Uterus (tissue), 2 donors: Measurements from ENCODE around the gene RAP1GDS1.

Experiments
- POLR2A ChIP-seq, 2 donors: fragments of 450-650 bp; IDR thresholded peaks; one replicate each; pipeline ENCODE4 v1.6.1; 2016; ENCODE audit warnings: antibody characterized with exemption in 2 of 2, mild to moderate bottlenecking in 1 of 2, moderate library complexity in 1 of 2
- TF ChIP-seq, protein P1 (sequence below), 4 experiments: fragments of 200-600 bp in 2 of 4; fragments of 450-650 bp in 2 of 4; sonication (generic) in 2 of 4; IDR thresholded peaks; one replicate each; pipeline ENCODE4 v1.5.1; 2016 to 2019; ENCODE audit warnings: antibody characterized with exemption in 4 of 4, mild to moderate bottlenecking in 2 of 4, moderate library complexity in 1 of 4

DNA sequence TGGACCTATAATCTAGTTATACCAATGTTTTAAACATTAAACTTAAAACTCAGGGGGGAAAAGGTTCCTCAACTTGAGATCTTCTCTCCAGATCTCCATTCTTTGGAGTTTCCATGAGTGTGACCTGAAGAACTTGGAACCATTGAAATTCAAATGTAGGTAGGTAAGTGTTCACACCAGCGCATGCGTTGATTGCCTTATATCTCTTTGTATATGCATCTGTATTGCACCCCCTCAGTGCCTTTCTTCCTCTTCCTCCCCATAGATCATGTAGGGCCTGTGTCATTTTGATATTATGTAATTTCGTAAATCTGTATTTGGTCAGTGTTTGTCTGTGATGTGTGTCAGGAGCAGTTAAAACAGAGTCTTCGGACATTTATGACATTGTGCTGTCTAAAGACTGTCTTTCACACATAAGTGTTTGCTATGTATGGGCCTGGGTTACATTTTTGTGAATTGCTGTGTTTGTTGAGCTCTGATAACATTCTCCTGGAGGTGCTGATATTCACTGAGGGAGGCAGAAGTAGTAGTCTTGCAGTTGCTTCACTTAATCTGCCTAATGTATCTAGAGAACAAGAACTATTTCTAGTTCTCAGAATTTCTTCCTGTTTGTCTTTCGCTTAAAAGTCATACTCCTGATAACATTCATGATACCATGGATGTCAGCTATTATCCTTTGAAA is 126.3 kb downstream of the RAP1GDS1 start:
- no peak for TF ChIP-seq POLR2A (IDR thresholded peaks at IDR 0.05)
- TF ChIP-seq, protein P1, sequence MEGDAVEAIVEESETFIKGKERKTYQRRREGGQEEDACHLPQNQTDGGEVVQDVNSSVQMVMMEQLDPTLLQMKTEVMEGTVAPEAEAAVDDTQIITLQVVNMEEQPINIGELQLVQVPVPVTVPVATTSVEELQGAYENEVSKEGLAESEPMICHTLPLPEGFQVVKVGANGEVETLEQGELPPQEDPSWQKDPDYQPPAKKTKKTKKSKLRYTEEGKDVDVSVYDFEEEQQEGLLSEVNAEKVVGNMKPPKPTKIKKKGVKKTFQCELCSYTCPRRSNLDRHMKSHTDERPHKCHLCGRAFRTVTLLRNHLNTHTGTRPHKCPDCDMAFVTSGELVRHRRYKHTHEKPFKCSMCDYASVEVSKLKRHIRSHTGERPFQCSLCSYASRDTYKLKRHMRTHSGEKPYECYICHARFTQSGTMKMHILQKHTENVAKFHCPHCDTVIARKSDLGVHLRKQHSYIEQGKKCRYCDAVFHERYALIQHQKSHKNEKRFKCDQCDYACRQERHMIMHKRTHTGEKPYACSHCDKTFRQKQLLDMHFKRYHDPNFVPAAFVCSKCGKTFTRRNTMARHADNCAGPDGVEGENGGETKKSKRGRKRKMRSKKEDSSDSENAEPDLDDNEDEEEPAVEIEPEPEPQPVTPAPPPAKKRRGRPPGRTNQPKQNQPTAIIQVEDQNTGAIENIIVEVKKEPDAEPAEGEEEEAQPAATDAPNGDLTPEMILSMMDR (IDR thresholded peaks at IDR 0.05), result no peak
